Dendritic cell treated with granulocyte-macrophage colony-stimulating factor and Interleukin-4, amounts not matched to agents 40 ng/mL and 50 ng/mL, for 4 days (primary cell): ENCODE measurements around the gene NAT9.

Experiments used
- H3K27ac Mint-ChIP-seq: one replicate; pipeline ENCODE4 v1.8.0; 2022; ENCODE audit warnings: mild to moderate bottlenecking, mixed read lengths
- H3K27me3 Mint-ChIP-seq: one replicate; pipeline ENCODE4 v1.8.0; 2022; ENCODE audit warnings: mild to moderate bottlenecking, mixed read lengths
- H3K36me3 Mint-ChIP-seq: one replicate; pipeline ENCODE4 v1.8.0; 2022; ENCODE audit warnings: low read depth, mixed read lengths
- H3K4me1 Mint-ChIP-seq: one replicate; pipeline ENCODE4 v1.8.0; 2022; ENCODE audit warnings: low read depth, mixed read lengths
- H3K4me3 Mint-ChIP-seq: one replicate; pipeline ENCODE4 v1.8.0; 2022; ENCODE audit warnings: mild to moderate bottlenecking, moderate library complexity, mixed read lengths
- H3K9me3 Mint-ChIP-seq: one replicate; pipeline ENCODE4 v1.8.0; 2022; ENCODE audit warnings: mixed read lengths
- intact Hi-C: fragments of 100-400 bp; cut with micrococcal nuclease; formaldehyde crosslinking; loops from one replicate; pipeline ENCODE4 v1.15.0; 2022

Gene NAT9

GRCh38 chr17:74780443-74781238 is 4.5 kb upstream of the NAT9 start:
- Mint-ChIP-seq H3K9me3 (no peaks in the 10 kb centered on the region), H3K36me3 (peaks cover 66% of the 10 kb centered on the region), H3K27me3 (peaks cover 3% of the 10 kb centered on the region)

GRCh38 chr17:74779948-74780400 is 3.8 kb upstream of the NAT9 start:
- peaks cover 3% of the 10 kb centered on the region for H3K27me3 Mint-ChIP-seq
- intact Hi-C loops: loop anchor here (2.0 kb wide), 1 partner anchor 31 kb away; the partner anchor contains the start of gene NHERF1
- peak overlapping the region; percentile 97 for H3K27ac Mint-ChIP-seq
- peaks cover 66% of the 10 kb centered on the region for H3K36me3 Mint-ChIP-seq
- H3K4me1 Mint-ChIP-seq: peaks cover 91% of the 10 kb centered on the region
- H3K4me3 Mint-ChIP-seq: peak overlapping the region; percentile 57
- H3K9me3 Mint-ChIP-seq: no peaks in the 10 kb centered on the region

More at GRCh38 chr17:74780443-74781238, 4.5 kb upstream of the NAT9 start:
- Mint-ChIP-seq H3K27ac (peak overlapping the region; percentile 97), H3K4me1 (peaks cover 93% of the 10 kb centered on the region), H3K4me3 (peak overlapping the region; percentile 48)
- intact Hi-C loops: loop anchor here (2.0 kb wide), 1 partner anchor 32 kb away; the partner anchor contains the start of gene NHERF1

GRCh38 chr17:74779501-74779900 is 3.4 kb upstream of the NAT9 start:
- H3K4me3 Mint-ChIP-seq: peak overlapping the region; percentile 57
- no peaks in the 10 kb centered on the region for H3K9me3 Mint-ChIP-seq
- H3K27ac Mint-ChIP-seq: peak overlapping the region; percentile 97
- H3K27me3 Mint-ChIP-seq: peaks cover 3% of the 10 kb centered on the region
- intact Hi-C loops: no loop called here
- peaks cover 62% of the 10 kb centered on the region for H3K36me3 Mint-ChIP-seq
- peaks cover 86% of the 10 kb centered on the region for H3K4me1 Mint-ChIP-seq

GRCh38 chr17:74778960-74779359 is 2.8 kb upstream of the NAT9 start:
- Mint-ChIP-seq H3K4me3 (no peak overlapping the region), H3K27me3 (no peaks in the 10 kb centered on the region), H3K27ac (peak overlapping the region; percentile 97), H3K4me1 (peaks cover 83% of the 10 kb centered on the region), H3K9me3 (no peaks in the 10 kb centered on the region), H3K36me3 (peaks cover 59% of the 10 kb centered on the region)
- intact Hi-C loops: no loop called here

- H3K36me3 Mint-ChIP-seq: peaks cover 61% of the 10 kb centered on the region
- no peaks in the 10 kb centered on the region for H3K9me3 Mint-ChIP-seq
- intact Hi-C loops: no loop called here
- H3K4me3 Mint-ChIP-seq: peak overlapping the region; percentile 4
- peak overlapping the region; percentile 97 for H3K27ac Mint-ChIP-seq
- H3K27me3 Mint-ChIP-seq: no peaks in the 10 kb centered on the region
- H3K4me1 Mint-ChIP-seq: peaks cover 83% of the 10 kb centered on the region
Observed at GRCh38 chr17:74777901-74778515, 1.9 kb upstream of the NAT9 start.

GRCh38 chr17:74776990-74777389 is 845 bp upstream of the NAT9 start:
- intact Hi-C loops: loop anchor here (1.0 kb wide), 1 partner anchor 96 kb away; no protein-coding TSS in a partner anchor
- Mint-ChIP-seq H3K36me3 (peaks cover 61% of the 10 kb centered on the region), H3K27ac (peak overlapping the region; percentile 94), H3K9me3 (no peaks in the 10 kb centered on the region), H3K4me1 (peaks cover 73% of the 10 kb centered on the region), H3K4me3 (peak overlapping the region; percentile 96), H3K27me3 (no peaks in the 10 kb centered on the region)

GRCh38 chr17:74775409-74776043 is 619 bp downstream of the NAT9 start:
- Mint-ChIP-seq H3K9me3 (no peaks in the 10 kb centered on the region), H3K36me3 (peaks cover 61% of the 10 kb centered on the region), H3K27ac (peak overlapping the region; percentile 94), H3K27me3 (no peaks in the 10 kb centered on the region), H3K4me3 (peak overlapping the region; percentile 96), H3K4me1 (peaks cover 63% of the 10 kb centered on the region)
- intact Hi-C loops: loop anchor here (1.0 kb wide), 1 partner anchor 98 kb away; no protein-coding TSS in a partner anchor

GRCh38 chr17:74773871-74774286 is 2.3 kb downstream of the NAT9 start:
- intact Hi-C loops: no loop called here
- H3K4me1 Mint-ChIP-seq: peaks cover 54% of the 10 kb centered on the region
- no peak overlapping the region for H3K4me3 Mint-ChIP-seq
- no peak overlapping the region for H3K27ac Mint-ChIP-seq
- no peaks in the 10 kb centered on the region for H3K9me3 Mint-ChIP-seq
- H3K27me3 Mint-ChIP-seq: no peaks in the 10 kb centered on the region
- H3K36me3 Mint-ChIP-seq: peaks cover 70% of the 10 kb centered on the region

GRCh38 chr17:74773414-74773813 is 2.7 kb downstream of the NAT9 start:
- Mint-ChIP-seq H3K27me3 (no peaks in the 10 kb centered on the region), H3K36me3 (peaks cover 73% of the 10 kb centered on the region), H3K4me3 (no peak overlapping the region), H3K9me3 (no peaks in the 10 kb centered on the region), H3K27ac (no peak overlapping the region), H3K4me1 (peaks cover 54% of the 10 kb centered on the region)
- intact Hi-C loops: no loop called here

GRCh38 chr17:74772053-74772452 is 4.1 kb downstream of the NAT9 start:
- H3K9me3 Mint-ChIP-seq: no peaks in the 10 kb centered on the region
- no peak overlapping the region for H3K27ac Mint-ChIP-seq
- intact Hi-C loops: no loop called here
- H3K4me1 Mint-ChIP-seq: peaks cover 46% of the 10 kb centered on the region
- peaks cover 87% of the 10 kb centered on the region for H3K36me3 Mint-ChIP-seq
- no peaks in the 10 kb centered on the region for H3K27me3 Mint-ChIP-seq
- no peak overlapping the region for H3K4me3 Mint-ChIP-seq

- Mint-ChIP-seq H3K4me3 (no peak overlapping the region), H3K4me1 (peaks cover 40% of the 10 kb centered on the region), H3K27ac (no peak overlapping the region), H3K36me3 (peaks cover 93% of the 10 kb centered on the region), H3K27me3 (no peaks in the 10 kb centered on the region), H3K9me3 (no peaks in the 10 kb centered on the region)
- intact Hi-C loops: loop anchor here (2.0 kb wide), 1 partner anchor 27 kb away; no protein-coding TSS in a partner anchor
Observed at GRCh38 chr17:74771319-74771914, 4.7 kb downstream of the NAT9 start.

- peaks cover 35% of the 10 kb centered on the region for H3K4me1 Mint-ChIP-seq
Observed at GRCh38 chr17:74770498-74771318, 5.4 kb downstream of the NAT9 start.

More at GRCh38 chr17:74770498-74771318, 5.4 kb downstream of the NAT9 start:
- no peak overlapping the region for H3K27ac Mint-ChIP-seq
- peaks cover 91% of the 10 kb centered on the region for H3K36me3 Mint-ChIP-seq
- intact Hi-C loops: loop anchor here (2.0 kb wide), 1 partner anchor 26 kb away; no protein-coding TSS in a partner anchor
- H3K9me3 Mint-ChIP-seq: no peaks in the 10 kb centered on the region
- no peak overlapping the region for H3K4me3 Mint-ChIP-seq
- no peaks in the 10 kb centered on the region for H3K27me3 Mint-ChIP-seq
